IPS-18a (cell line): ENCODE measurements around the gene ART4.

ENCODE experiments used
- H3K27ac ChIP-seq: one replicate; pipeline ENCODE4 v1.5.1; 2013; ENCODE audit warnings: low read length
- H3K27me3 ChIP-seq: one replicate; pipeline ENCODE4 v1.6.1; 2013; ENCODE audit warnings: mild to moderate bottlenecking, low read length; ENCODE audit not compliant: control insufficient read depth, insufficient read depth
- H3K36me3 ChIP-seq: one replicate; pipeline ENCODE4 v1.6.1; 2013; ENCODE audit warnings: low read depth, low read length; ENCODE audit not compliant: control insufficient read depth
- H3K4me1 ChIP-seq: one replicate; pipeline ENCODE4 v1.6.1; 2013; ENCODE audit warnings: low read depth, low read length; ENCODE audit not compliant: control insufficient read depth
- H3K4me3 ChIP-seq: one replicate; pipeline ENCODE4 v1.5.1; 2013; ENCODE audit warnings: low read length
- H3K9ac ChIP-seq: one replicate; pipeline ENCODE4 v1.6.1; 2013; ENCODE audit warnings: mild to moderate bottlenecking, low read length, moderate library complexity
- H3K9me3 ChIP-seq: one replicate; pipeline ENCODE4 v1.6.1; 2013; ENCODE audit warnings: low read depth, low read length; ENCODE audit not compliant: control insufficient read depth

The ART4 gene, protein sequence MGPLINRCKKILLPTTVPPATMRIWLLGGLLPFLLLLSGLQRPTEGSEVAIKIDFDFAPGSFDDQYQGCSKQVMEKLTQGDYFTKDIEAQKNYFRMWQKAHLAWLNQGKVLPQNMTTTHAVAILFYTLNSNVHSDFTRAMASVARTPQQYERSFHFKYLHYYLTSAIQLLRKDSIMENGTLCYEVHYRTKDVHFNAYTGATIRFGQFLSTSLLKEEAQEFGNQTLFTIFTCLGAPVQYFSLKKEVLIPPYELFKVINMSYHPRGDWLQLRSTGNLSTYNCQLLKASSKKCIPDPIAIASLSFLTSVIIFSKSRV

DNA sequence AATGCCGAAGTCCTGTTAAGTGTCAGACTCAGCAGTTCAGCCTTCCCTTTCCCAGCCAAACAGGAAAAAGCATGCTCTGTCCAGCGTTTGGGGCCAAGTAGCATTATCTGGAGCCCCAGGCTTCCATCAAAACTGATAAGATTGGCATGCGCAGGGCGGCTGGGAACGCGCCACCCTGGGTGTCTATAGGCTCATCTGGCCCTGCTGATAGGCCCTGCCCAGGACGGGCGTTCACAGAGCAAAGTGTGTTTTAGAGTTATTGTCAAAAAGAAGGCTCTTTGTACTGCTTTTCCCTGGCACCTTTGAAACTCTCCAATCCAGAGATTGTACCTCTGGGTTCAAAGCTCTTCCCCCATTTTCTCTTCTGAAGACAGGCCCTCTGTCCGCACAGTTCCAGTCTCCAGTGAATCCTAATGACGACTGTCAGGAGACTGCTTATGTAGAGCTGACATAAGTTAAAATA is at the start of gene ART4:
Gene ART4, minus strand, starts transcription at position 102 of the 463 bp plus-strand sequence. CDS start 413 bp downstream, outside the sequence.
- Histone ChIP-seq H3K27ac (no peak within 1 kb of the TSS), H3K27me3 (no peaks in the 10 kb centered on the region), H3K9me3 (no peaks in the 10 kb centered on the region), H3K4me3 (no peak within 1 kb of the TSS), H3K4me1 (no peaks in the 10 kb centered on the region), H3K36me3 (no peaks in the 10 kb centered on the region), H3K9ac (no peak within 1 kb of the TSS)

GRCh38 chr12:14892726-14893505 is 49.6 kb upstream of the ART4 start:
- Histone ChIP-seq H3K27me3 (no peaks in the 10 kb centered on the region), H3K4me3 (no peak overlapping the region), H3K36me3 (no peaks in the 10 kb centered on the region), H3K4me1 (no peaks in the 10 kb centered on the region), H3K9ac (no peak overlapping the region), H3K9me3 (no peaks in the 10 kb centered on the region), H3K27ac (no peak overlapping the region)

- Histone ChIP-seq H3K36me3 (no peaks in the 10 kb centered on the region), H3K4me3 (no peak overlapping the region), H3K27ac (no peak overlapping the region), H3K9me3 (no peaks in the 10 kb centered on the region), H3K9ac (no peak overlapping the region), H3K4me1 (no peaks in the 10 kb centered on the region), H3K27me3 (no peaks in the 10 kb centered on the region)
These were observed 47.4 kb upstream of the ART4 start for GRCh38 chr12:14890701-14891100.

DNA sequence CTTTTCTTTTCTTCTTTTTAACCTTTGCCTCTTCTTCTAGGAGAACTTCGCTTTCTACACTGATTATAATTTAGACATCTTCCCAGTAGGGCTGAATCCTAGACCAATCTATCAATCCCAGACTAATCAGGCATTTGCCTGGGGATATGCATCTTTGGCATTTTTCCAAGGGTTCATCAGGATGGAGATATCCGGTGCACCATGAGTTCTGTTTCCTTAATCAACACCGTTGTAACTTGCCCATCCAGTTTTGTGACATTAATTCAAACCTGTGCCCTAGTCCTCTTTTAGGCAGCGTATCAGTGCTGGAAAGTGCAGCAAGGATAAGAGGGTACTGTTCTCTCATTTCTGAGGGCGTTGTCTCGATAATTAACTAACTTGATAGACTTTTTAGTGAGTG is 42.9 kb upstream of the ART4 start:
- Histone ChIP-seq H3K9ac (no peak overlapping the region), H3K36me3 (no peaks in the 10 kb centered on the region), H3K27me3 (no peaks in the 10 kb centered on the region), H3K4me1 (no peaks in the 10 kb centered on the region), H3K27ac (no peak overlapping the region), H3K4me3 (no peak overlapping the region), H3K9me3 (no peaks in the 10 kb centered on the region)

- Histone ChIP-seq H3K4me1 (no peaks in the 10 kb centered on the region), H3K9ac (no peak within 1 kb of the TSS), H3K27ac (no peak within 1 kb of the TSS), H3K9me3 (no peaks in the 10 kb centered on the region), H3K27me3 (no peaks in the 10 kb centered on the region), H3K4me3 (no peak within 1 kb of the TSS), H3K36me3 (no peaks in the 10 kb centered on the region)
These were observed 42.4 kb upstream of the ART4 start, which contains the start of gene MGP for GRCh38 chr12:14885718-14886221. Gene MGP, minus strand, starts transcription at chr12:14885854. Its CDS starts 63 bp downstream, at chr12:14885791.

DNA sequence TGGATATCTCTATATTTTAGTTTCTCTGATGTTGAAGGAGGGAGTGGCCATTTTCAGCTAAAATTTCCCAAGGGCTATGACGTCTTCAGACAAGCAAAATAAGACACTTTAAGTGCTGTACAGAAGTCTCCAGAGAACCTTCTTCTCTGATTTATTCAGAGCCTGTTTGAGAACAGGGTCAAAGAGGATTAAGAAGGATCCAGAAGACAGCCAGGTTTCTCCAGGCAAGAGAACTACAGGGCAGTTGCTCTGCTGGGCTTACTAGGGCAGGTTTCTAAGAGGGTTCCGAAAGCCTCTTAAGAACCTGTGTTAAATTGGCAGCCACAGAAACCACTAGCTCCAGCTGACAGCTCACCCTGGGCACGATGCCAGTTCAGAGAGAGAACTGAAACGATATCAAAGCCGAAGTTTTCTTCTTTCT is 41.1 kb upstream of the ART4 start:
- Histone ChIP-seq H3K9ac (no peak overlapping the region), H3K4me1 (no peaks in the 10 kb centered on the region), H3K4me3 (no peak overlapping the region), H3K36me3 (no peaks in the 10 kb centered on the region), H3K27ac (no peak overlapping the region), H3K9me3 (no peaks in the 10 kb centered on the region), H3K27me3 (no peaks in the 10 kb centered on the region)

- no peak overlapping the region for H3K4me3 ChIP-seq
- no peak overlapping the region for H3K27ac ChIP-seq
- no peaks in the 10 kb centered on the region for H3K4me1 ChIP-seq
- no peaks in the 10 kb centered on the region for H3K36me3 ChIP-seq
- no peaks in the 10 kb centered on the region for H3K27me3 ChIP-seq
- no peak overlapping the region for H3K9ac ChIP-seq
- no peaks in the 10 kb centered on the region for H3K9me3 ChIP-seq
These were observed 40.4 kb upstream of the ART4 start for GRCh38 chr12:14883686-14884085.

- no peaks in the 10 kb centered on the region for H3K9me3 ChIP-seq
- H3K9ac ChIP-seq = no peak overlapping the region
- H3K4me1 ChIP-seq = no peaks in the 10 kb centered on the region
- no peaks in the 10 kb centered on the region for H3K27me3 ChIP-seq
- H3K27ac ChIP-seq = no peak overlapping the region
- no peak overlapping the region for H3K4me3 ChIP-seq
- no peaks in the 10 kb centered on the region for H3K36me3 ChIP-seq
These were observed 37.6 kb upstream of the ART4 start for GRCh38 chr12:14880890-14881453.

GRCh38 chr12:14879222-14879933 is 36.1 kb upstream of the ART4 start:
- H3K9me3 ChIP-seq = no peaks in the 10 kb centered on the region

GRCh38 chr12:14878488-14878887 is 35.2 kb upstream of the ART4 start:
- H3K9ac ChIP-seq = no peak overlapping the region
- no peak overlapping the region for H3K4me3 ChIP-seq

More at GRCh38 chr12:14879222-14879933, 36.1 kb upstream of the ART4 start:
- no peaks in the 10 kb centered on the region for H3K36me3 ChIP-seq
- H3K27me3 ChIP-seq = no peaks in the 10 kb centered on the region
- no peaks in the 10 kb centered on the region for H3K4me1 ChIP-seq
- H3K27ac ChIP-seq = no peak overlapping the region
- no peak overlapping the region for H3K4me3 ChIP-seq
- H3K9ac ChIP-seq = no peak overlapping the region

DNA sequence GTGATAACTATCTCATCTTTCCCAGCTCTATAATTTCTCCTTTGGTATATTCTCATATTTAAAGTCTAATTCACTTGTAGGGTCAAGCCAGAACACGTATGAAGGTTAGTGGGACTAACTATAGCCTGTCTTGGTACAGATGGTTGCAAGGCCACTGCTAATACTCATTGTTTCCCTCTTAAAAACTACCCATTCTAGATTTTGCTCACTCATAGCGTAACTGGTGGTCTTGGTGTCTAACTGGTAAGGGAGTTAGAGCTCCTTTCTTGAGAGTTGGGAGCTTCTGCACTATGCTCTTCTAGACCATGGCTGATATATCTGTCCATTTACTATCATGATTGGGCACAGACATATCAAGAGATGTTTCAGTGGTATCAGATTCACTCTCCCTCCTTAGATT is 33.5 kb upstream of the ART4 start:
- H3K4me1 ChIP-seq = no peaks in the 10 kb centered on the region
- H3K9ac ChIP-seq = no peak overlapping the region
- H3K9me3 ChIP-seq = no peaks in the 10 kb centered on the region
- no peak overlapping the region for H3K27ac ChIP-seq
- no peaks in the 10 kb centered on the region for H3K27me3 ChIP-seq
- H3K4me3 ChIP-seq = no peak overlapping the region
- no peaks in the 10 kb centered on the region for H3K36me3 ChIP-seq

More at GRCh38 chr12:14878488-14878887, 35.2 kb upstream of the ART4 start:
- no peaks in the 10 kb centered on the region for H3K36me3 ChIP-seq
- no peaks in the 10 kb centered on the region for H3K4me1 ChIP-seq
- no peaks in the 10 kb centered on the region for H3K27me3 ChIP-seq
- no peaks in the 10 kb centered on the region for H3K9me3 ChIP-seq
- H3K27ac ChIP-seq = no peak overlapping the region
